GM21526 (cell line): ENCODE results near the gene PRELID1.
"Not testable (repeated sequence)": the region's sequence is repeated elsewhere in the genome, so short reads cannot be mapped to it uniquely, and the experiment has no call there.

ENCODE experiments used
- ATAC-seq: cut with Tn5 transposase; IDR thresholded peaks from one replicate; pipeline ENCODE4 v1.9.1; 2021; ENCODE audit warnings: moderate library complexity; ENCODE audit not compliant: unreplicated experiment, low FRiP score

Gene PRELID1, protein sequence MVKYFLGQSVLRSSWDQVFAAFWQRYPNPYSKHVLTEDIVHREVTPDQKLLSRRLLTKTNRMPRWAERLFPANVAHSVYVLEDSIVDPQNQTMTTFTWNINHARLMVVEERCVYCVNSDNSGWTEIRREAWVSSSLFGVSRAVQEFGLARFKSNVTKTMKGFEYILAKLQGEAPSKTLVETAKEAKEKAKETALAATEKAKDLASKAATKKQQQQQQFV

DNA sequence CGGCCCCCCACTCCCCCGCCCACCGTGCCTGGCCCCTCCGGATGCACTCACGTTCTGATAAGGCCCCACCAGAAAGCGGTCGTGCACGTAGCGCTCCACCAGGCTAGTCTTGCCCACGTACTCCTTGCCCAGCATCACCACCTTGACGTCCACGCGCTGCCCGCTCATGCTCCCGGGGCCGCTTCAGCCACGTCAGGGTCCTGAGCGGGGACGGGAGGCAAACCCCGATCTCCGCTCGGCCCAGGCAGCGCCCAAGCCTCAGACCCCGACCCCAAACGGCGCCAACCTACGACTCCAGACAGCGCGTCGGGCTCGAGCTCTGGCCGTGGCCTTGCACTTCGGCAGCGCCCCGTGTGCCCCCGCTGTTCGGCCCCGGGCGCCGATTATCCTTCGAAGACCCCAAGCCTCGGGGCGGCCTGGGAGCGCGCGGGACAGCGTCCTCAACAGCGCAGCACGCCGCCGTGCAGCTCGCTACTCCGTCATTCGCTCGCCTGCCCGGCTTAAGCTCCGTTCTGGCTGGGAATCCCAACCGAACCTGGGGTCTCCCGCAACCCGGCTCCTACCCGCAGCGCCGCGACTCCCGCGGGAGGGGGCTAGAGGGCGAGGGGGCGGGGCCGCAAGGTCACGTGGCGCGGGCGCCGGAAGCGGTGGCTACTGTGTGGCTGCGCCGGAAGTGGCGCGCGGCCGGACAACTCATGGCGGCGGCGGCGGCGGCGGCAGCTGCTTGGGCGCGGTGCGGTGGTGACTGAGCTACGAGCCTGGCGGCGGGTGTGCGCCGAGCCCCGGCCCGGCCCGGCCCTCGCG, at the start of gene PRELID1, which contains the start of gene RAB24:
PRELID1 (plus strand) TSS at position 679 of the 804 bp plus-strand sequence. CDS start 187 bp downstream, outside the sequence.
RAB24 (minus strand) TSS at position 599 of the 804 bp plus-strand sequence; CDS start at position 168, 431 bp downstream.
- peak; percentile 45 for ATAC-seq

DNA sequence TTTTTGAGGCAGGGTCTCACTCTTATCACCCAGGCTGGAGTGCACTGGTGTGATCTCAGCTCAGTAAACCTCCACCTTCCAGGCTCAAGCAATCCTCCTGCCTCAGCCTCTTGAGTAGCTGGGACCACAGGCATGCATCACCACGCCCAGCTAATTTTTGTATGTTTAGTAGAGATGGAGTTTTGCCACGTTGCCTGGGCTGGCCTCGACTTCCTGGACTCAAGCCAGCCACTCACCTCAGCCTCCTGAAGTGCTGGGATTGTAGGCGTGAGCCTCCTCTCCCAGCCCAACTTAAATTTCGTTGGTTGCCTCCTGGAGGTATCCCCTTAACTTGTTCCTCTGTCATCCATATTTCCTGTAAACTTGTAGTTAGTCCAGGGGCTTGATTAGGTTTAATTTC, 47.3 kb upstream of the PRELID1 start:
- no peak for ATAC-seq

DNA sequence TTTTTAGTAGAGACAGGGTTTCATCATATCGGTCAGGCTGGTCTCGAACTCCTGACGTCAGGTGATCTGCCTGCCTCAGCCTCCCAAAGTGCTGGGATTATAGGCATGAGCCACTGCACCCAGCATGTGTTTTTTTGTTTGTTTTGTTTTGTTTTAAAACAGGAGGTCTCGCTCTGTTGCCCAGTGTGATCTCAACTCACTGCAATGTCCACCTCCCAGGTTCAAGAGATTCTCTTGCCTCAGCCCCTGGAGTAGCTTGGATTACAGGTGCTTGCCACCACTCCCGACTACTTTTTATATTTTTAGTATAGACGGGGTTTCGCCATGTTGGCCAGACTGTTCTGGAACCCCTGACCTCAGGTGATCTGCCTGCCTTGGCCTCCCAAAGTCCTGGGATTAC, 44.9 kb upstream of the PRELID1 start:
- not testable (repeated sequence) for ATAC-seq

DNA sequence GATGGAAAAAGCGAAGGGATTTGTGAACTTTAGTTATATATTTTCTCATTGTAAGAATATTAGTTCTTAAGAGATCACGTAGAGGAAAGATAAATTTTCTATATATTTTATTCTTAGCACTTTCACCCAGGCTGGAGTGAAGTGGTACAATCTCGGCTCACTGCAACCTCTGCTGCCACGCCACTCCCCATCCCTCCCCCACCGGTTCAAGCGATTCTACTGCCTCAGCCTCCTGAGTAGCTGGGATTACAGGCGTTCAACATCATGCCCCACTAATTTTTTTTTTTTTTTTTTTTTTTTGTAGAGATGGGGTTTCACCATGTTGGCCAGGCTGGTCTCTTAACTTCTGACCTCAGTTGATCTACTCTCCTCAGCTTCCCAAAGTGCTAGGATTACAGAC, 42.6 kb upstream of the PRELID1 start:
- no peak for ATAC-seq

DNA sequence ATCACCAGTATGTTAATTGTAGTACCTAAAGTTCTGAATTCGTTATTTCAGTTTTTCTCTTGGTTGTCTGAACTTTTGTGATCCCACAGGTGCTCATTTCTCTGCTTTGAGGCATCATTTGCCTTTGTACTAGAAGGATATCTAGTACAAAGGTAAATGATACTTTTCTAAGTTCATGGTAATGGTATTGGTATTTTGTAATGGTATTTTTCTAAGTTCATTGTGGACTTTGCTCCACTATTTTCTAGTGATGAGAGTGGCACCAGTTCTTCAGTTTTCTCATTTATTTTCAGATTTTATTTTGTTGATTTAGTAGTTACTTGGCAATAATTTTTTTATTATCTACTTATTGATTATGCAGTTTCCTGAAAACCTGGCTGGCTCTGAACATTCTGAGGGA, 42.1 kb upstream of the PRELID1 start:
- ATAC-seq: no peak

DNA sequence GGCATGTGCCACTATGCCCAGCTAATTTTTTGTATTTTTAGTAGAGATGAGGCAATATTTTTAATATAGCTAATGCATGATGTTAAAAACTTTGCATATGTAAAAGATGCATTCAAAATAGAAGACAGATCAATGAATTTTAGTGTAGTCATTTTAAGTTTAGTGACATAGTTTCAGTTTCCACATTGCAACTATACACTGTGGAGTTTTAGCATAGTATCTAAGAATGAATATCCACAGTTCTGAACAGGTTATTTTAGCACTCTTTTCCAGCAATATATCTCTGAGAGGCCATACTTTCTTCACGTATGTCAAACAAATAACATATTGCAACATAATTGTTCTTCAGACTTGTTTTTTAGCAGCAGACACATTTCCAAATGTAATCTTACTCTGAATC, 39.4 kb upstream of the PRELID1 start:
- ATAC-seq: no peak

DNA sequence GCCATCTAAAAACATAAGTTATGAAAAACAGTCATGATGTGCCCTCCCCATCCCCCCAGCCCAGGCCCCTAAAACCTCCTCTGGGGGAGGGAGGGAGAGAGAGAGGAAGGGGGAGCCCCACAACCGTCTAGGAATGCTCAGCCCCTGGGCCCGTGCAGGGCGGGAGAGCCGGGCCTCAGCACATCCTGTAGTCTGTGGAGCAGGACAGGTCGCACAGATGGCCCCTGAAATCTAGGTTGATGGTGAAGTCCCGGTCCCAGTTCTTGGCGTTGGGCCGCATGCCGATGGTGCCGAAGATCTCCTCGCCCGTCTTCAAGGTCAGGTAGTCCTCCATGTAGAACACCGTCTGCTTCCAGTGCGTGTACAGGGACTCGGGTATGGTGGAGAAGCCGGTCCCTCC, 38.2 kb upstream of the PRELID1 start:
- no peak for ATAC-seq

DNA sequence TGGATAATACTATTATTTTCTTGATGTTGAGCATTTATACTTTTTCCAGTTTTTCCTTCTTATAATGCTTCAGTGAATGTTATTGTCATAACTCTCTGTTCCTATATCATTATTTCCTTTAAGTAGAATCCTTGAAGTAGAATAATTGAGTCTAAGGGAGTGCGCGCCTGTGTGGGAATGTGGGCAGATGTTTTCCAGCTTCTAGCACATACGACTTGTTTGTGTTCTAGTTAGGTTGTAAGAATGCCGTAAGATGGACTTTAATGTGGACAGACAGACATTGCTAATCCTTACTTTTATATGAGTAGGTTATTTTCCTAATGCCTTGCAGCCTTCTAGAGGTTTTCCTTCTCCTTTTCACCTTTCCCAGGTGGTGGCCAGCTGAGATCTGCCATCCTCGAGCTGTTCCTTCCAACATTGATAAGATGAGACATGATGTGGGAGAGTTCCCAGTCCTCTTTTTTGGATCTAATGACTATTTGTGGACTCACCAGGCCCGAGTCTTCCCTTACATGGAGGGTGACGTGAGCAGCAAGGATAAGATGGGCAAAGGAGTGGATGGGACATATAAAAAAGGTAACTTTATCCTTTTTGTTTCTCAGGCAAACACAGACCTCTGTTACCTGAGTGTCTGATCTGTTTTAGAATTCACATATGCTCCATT, 34.2 kb upstream of the PRELID1 start:
- no peak for ATAC-seq

DNA sequence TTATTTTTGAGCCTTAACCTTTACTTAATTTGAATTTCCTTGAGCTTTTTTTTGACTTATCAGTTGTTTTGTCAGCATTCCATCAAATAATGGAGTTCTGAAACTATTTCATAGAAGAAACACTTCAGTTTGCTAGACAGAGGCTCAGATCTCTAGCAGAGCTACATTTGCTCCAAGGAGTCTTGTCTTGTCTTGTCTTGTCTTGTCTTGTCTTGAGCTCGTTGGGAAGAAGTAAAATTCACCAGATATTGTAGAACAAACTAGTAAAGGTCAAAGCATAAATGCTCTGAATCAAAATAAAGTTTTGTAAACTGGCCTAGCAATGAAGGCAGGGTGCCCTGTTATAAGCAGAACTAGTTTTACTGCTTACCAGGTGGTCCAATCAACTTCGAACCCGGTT, 33.6 kb upstream of the PRELID1 start:
- no peak for ATAC-seq

DNA sequence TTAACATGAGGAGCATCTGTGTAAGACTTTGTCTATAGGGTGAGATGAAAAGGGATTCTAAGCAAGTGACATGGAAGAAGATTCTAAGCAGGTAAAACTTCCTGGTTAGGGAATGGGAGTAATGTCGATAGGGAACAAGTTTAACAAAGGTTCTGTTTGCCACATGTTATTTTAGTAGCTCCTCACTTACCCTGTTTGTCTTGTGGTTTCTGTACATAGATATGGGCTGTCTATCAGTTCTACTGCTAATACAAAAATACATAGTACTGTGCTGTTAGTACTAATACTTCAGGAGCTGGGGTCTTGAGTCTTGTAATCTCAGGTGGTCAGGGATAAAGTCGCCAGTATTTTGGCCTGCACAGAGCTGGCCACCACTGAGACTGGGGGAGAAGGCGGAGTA, 32.9 kb upstream of the PRELID1 start:
- ATAC-seq: no peak

DNA sequence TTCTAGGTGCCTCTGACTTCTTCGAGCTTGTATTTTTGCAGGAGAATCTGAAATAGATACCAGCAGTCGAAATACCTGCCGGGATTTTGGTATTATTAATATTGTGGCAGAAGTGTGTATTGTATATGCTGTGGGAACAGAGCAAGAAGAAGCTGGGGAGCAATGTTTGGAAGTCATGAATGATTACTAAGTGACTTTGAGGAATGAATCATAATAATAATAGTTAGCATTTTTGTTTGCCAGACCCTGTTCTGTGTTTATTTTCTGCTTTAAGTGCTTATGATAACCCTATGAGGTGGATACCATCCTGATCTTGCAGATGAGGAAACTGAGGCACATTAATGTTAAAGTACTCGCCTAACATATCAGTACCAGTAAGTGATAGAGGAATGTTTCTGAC, 32.5 kb upstream of the PRELID1 start:
- ATAC-seq: no peak

DNA sequence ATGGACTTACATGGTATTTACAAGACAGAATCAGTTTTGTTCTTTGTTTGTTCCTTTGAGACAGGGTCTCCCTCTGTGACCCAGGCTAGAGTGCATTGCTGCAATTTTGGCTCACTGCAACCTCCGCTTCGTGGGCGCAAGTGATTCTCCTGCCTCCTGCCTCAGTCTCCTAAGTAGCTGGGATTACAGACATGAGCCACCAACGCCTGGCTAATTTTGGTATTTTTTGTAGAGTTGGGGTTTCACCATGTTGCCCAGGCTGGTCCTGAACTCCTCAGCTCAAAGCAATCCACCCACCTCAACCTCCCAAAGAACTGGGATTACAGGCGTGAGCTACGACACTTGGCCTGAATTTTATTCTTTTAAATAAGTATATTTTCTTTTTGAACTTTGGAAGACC, 27.7 kb upstream of the PRELID1 start:
- no peak for ATAC-seq

DNA sequence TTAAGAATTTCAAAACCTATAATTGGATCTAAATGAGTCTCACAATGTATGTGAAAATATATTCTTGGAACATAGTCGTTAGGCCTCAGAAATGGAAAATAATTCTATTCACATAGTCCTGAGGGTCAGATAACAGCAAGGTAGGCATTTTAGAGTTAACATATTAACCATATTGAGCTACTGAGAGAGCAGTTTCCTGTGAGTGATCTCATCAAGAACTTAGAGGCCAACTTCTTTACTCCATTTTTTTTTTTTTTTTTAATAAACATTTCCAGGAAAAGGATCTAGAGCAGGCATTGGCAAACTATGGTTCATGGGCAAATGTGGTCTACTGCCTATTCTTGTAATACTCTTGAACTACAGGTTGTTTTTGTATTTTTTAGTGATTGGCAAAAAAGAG, 26.7 kb upstream of the PRELID1 start:
- no peak for ATAC-seq

DNA sequence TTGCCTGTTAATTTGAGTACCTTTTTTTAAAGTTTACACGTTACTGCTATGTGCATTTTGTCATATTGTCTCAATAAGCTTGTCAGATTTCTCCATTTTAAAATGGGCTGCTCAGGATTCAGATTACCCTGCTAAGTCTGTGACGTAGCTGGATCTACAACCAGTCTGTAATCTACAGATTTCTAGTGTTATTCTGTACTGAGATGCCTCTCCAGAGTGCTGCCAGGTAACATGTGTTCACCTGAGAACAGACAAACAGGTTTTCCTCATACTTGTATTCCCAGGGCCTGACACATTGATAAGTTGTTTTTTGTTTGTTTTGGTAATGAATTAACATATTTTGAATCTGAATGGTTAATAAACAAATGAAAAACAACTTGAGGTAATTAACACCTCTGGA, 15.4 kb upstream of the PRELID1 start:
- no peak for ATAC-seq

DNA sequence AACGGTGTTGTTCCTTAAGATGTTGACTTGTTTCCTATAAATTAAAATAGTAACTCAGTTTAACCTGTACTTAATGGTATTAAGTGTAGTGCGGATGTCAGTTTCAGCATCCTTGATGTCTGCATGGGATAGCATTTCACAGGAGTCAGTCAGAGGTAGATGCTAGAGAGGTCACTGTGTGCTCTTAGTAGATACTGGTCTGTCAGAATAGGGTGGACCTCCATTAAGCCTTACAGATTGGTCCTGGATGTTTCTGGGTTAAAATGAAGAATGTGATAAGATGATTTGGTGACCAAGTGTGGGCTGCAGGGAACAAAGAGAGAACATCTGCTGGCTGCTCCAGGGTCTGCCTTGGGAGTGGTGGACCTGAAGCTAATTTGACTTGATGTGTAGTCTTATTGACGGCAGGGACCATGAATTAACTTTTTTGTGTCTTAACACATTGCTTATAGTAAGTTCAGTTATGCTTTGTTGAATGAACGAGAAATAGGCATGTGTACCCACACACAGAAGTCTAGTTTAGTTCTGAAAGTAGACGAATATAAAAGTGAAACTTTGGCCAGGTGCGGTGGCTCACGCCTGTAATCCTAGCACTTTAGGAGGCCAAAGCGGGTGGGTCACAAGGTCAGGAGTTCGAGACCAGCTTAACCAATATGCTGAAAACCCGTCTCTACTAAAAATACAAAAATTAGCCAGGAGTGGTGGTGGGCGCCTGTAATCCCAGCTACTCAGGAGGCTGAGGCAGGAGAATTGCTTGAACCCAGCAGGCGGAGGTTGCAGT, 12.6 kb upstream of the PRELID1 start:
- peak; percentile 57 for ATAC-seq

DNA sequence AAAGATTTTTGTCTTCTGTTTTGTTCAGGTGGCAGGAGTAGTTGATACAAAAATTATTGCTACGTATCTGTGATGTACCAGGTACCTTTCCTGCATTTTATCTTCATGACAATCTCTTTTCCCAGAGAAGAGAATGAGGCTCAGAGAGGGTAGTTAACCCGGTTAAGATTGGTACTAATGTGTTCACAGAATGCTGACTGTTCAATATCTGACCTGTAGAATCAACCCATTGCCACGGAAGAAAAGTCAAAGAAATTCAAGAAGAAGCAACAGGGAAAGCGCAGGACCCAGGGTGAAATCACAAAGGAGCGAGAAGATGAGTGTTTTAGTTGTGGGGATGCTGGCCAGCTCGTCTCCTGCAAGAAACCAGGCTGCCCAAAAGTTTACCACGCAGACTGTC, 11.9 kb upstream of the PRELID1 start:
- no peak for ATAC-seq

DNA sequence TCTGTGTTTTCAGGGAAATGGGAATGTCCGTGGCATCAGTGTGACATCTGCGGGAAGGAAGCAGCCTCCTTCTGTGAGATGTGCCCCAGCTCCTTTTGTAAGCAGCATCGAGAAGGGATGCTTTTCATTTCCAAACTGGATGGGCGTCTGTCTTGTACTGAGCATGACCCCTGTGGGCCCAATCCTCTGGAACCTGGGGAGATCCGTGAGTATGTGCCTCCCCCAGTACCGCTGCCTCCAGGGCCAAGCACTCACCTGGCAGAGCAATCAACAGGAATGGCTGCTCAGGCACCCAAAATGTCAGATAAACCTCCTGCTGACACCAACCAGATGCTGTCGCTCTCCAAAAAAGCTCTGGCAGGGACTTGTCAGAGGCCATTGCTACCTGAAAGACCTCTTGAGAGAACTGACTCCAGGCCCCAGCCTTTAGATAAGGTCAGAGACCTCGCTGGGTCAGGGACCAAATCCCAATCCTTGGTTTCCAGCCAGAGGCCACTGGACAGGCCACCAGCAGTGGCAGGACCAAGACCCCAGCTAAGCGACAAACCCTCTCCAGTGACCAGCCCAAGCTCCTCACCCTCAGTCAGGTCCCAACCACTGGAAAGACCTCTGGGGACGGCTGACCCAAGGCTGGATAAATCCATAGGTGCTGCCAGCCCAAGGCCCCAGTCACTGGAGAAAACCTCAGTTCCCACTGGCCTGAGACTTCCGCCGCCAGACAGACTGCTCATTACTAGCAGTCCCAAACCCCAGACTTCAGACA, 9.6 kb upstream of the PRELID1 start:
- ATAC-seq: no peak

DNA sequence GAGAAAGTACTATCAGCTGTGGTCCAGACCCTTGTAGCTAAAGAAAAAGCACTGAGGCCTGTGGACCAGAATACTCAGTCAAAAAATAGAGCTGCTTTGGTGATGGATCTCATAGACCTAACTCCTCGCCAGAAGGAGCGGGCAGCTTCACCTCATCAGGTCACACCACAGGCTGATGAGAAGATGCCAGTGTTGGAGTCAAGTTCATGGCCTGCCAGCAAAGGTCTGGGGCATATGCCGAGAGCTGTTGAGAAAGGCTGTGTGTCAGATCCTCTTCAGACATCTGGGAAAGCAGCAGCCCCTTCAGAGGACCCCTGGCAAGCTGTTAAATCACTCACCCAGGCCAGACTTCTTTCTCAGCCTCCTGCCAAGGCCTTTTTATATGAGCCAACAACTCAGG, 9.0 kb upstream of the PRELID1 start:
- ATAC-seq: no peak

DNA sequence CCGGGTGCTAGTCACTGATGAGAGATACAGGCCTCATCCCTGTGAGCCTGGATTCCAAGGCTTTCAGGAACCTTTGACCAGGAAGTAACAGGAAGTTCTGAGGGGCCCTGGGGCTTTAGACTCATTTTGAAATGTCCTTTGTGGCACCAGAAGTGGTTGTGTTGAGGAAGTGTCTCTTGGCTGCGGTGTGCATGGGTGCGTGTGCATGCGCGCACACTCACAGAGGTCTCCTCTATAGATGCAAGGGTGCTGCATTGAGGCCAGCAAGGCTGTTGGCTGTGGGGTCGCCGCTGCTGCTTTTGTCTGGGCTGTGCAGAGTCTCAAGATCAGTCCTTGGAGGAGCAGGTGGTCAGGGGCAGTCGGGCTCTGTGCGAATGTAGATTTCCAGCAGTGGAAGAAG, 7.7 kb upstream of the PRELID1 start:
- no peak for ATAC-seq

DNA sequence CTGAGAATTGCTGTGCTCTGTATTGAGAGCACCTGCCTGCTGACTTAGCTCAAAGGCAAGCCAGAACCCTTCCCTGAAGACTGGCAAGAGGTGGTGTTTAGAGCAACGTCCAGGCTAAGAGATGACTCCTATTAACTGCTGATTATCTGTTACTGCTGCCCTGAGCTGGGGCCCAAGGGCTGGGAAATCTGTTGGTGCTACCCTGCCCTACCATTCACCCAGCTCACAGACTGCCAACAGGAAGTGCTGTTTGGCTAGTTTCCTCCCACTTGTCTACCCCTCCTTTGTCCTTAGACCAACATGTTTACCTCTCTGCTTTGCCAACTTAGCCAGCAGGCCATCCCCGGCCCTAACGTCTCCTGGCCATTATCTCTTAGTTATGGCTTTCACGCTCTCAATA, 7.0 kb upstream of the PRELID1 start:
- ATAC-seq: no peak
